Upper lobe of left lung (tissue), 4 donors: ENCODE measurements around the gene KSR2.

Source experiments
- EP300 ChIP-seq, 4 donors: sonication (generic); formaldehyde crosslinking; IDR thresholded peaks; one replicate each; pipeline ENCODE4 v1.5.1; 2017; ENCODE audit warnings: antibody characterized with exemption in 4 of 4, control low read depth in 2 of 4
- POLR2A ChIP-seq, 4 donors: fragments of 450-650 bp; IDR thresholded peaks; one replicate each; pipeline ENCODE4 v1.5.1; 2016 to 2017; ENCODE audit warnings: antibody characterized with exemption in 4 of 4, mild to moderate bottlenecking in 2 of 4
- POLR2AphosphoS5 ChIP-seq, 2 donors: sonication (generic); formaldehyde crosslinking; IDR thresholded peaks; one replicate each; pipeline ENCODE4 v1.5.1; 2017; ENCODE audit warnings: antibody characterized with exemption in 2 of 2
- TF ChIP-seq, protein P1 (sequence below), 6 experiments: fragments of 450-650 bp in 4 of 6; fragments of 200-600 bp in 2 of 6; sonication (generic) in 2 of 6; IDR thresholded peaks; one replicate each; pipeline ENCODE4 v1.5.1; 2016 to 2019; ENCODE audit warnings: antibody characterized with exemption in 6 of 6

DNA sequence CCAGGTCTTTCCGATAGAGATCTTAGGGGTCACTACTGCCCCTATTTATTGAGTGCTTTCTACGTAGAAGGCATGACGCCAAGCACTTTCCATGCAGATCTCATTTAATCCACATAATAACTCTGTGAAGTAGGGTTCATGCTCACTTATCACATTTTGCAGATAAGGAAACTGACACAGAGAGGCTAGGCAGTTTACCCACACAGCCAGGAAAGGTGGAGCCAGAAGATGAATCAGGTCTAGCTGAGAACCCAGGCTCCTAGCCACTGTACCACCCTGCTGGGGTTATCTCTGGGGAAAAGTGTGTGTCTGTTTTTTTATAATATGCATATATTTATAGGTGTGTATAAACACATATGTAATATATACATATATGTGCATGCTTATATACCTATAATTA lies 83.6 kb downstream of the KSR2 start:
- TF ChIP-seq, protein P1, sequence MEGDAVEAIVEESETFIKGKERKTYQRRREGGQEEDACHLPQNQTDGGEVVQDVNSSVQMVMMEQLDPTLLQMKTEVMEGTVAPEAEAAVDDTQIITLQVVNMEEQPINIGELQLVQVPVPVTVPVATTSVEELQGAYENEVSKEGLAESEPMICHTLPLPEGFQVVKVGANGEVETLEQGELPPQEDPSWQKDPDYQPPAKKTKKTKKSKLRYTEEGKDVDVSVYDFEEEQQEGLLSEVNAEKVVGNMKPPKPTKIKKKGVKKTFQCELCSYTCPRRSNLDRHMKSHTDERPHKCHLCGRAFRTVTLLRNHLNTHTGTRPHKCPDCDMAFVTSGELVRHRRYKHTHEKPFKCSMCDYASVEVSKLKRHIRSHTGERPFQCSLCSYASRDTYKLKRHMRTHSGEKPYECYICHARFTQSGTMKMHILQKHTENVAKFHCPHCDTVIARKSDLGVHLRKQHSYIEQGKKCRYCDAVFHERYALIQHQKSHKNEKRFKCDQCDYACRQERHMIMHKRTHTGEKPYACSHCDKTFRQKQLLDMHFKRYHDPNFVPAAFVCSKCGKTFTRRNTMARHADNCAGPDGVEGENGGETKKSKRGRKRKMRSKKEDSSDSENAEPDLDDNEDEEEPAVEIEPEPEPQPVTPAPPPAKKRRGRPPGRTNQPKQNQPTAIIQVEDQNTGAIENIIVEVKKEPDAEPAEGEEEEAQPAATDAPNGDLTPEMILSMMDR (IDR thresholded peaks at IDR 0.05): no peak
- TF ChIP-seq POLR2A (IDR thresholded peaks at IDR 0.05) (no peak), POLR2AphosphoS5 (IDR thresholded peaks at IDR 0.05) (no peak), EP300 (IDR thresholded peaks at IDR 0.05) (no peak)
